ENCODE measurements around the gene ABCA7. TPM values are rescaled to one million over a fixed set of nuclear protein-coding genes. Genes with fewer than 3 reads are reported as not detected.

ABCA7 gene
- total RNA-seq, 1 donor from 2014 or later = 3.5 TPM

DNA sequence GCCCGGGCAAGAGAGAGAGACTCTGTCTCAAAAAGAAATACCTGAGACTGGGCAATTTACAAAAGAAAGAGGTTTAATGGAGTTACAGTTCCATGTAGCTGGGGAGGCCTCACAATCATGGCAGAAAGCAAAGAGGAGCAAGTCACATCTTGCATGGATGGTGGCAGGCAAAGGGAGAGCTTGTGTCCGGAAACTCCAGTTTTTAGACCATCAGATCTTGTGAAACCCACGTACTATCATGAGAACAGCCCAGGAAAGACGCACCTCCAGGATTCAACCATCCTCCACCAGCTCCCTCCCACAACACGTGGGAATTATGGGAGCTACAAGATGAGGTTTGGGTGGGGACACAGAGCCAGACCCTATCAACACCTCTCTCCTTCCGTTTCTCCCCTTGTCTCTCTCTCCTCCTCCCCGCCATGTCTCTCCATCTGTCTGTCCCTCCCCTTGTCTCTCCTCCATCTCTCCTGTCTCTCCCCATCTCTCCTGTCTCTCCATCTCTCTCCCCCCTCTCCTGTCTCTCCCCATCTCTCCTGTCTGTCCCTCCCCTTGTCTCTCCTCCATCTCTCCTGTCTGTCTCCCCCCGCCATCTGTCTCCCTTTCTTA, 45.2 kb downstream of the ABCA7 start:
- DNase-seq (ENCODE audit: low read depth, low spot score) = no peak

DNA sequence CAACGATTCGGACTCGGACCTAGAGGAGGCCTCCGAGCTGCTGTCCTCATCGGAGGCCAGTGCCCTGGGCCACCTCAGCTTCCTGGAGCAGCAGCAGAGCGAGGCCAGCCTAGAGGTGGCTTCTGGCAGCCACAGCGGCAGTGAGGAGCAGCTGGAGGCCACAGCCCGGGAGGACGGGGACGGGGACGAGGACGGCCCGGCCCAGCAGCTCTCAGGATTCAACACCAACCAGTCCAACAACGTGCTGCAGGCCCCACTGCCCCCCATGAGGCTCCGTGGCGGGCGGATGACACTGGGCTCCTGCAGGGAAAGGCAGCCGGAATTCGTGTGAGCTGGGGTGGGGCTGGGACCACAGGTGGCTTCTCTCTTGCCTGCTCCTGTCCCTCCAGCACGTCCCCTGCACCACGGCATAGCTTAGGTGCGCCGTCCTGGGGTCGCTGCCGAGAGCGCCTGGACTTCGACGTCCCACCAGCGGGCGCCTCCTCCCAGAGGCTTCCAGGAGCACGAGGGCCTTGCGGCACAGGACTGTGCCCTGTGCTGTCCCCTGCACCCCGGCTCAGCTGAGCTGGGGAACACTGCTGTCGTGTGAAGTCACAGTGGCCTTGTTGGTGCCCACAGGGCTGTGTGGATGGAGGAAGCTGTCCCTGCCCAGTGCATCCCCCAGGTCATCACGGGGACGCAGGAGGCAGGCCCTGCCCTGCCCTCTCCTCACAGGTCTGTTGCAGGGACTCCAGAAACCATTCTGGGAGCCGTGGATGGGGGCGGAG, 46.0 kb downstream of the ABCA7 start:
- DNase-seq (ENCODE audit: low read depth, low spot score) = no peak

DNA sequence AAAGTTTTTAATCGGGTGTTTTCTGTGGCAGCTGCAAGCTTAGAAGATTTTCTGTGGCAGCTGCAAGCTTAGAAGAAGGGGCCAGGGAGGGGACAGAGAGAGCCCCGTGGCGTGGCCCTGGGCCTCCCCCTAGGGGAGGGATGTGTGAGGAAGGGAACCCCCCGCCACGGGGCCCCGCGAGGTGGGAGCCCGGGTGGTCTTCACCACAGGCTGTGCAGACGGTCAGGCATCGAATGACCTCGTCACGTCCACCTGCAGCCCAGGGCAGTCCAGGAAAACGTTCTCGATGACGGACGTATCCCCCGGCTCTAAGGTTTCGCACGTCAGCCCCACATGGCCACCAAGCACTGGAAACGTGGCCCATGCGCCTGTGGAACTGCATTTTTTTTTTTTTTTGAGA, 46.7 kb downstream of the ABCA7 start:
- DNase-seq (ENCODE audit: low read depth, low spot score) = no peak

DNA sequence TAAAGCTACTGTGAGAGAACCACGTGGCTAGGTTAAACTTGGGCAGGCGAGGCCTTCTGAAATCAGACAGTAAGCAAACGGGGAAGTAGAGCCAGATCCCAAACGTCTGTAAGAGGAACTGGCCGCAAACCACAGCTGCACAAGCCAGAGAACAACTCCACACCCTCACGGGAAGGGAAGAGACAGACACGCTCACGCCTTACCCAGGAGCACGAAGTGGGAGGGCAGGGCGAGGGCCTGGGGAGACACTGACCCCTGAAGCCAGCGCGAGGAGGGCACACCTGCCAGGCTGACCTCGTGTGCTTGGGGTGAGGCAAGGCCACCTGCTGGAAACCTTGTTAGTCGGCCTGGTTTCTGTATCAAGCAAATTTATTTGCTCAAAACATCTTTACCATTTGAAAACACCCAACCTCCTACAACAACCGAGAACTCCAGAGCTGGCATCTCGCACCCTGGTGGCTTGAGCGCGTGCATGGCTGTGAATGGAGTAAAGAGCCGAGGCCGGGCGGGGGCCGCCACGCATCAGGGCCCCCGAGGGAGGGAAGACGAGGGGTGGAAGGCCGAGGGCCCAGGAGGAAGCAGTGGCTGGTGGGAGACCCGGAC, 48.0 kb downstream of the ABCA7 start:
- DNase-seq (ENCODE audit: low read depth, low spot score) = no peak

DNA sequence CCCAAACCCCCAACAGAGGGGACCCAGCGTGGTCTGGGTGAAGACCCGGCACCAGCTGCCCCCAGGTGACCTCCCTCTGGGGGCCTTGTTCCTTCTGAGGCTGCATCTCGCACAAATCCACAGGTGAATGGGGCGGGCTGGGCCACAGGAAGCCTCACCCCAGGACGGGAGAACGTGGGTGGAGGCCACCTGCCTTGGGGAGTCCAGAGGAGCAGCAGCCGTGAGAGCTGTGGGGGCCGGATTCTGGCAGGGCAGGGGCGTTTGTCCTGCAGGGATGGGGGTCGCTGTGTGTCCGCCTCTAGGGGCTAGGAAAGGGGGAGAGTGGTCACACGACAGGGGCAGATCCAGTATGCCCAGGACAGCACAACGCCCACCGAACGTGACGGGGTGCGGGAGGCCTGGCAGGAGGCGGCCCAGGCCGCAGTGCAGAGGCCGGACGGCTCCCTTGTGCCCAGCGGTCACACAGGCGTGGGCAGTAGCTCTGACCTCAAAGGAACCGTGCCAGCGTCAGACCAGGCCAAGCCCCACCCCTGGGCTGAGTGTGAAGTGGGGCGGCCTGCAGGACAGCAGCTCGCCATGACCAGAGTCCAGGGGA, 48.6 kb downstream of the ABCA7 start:
- DNase-seq (ENCODE audit: low read depth, low spot score) = no peak

DNA sequence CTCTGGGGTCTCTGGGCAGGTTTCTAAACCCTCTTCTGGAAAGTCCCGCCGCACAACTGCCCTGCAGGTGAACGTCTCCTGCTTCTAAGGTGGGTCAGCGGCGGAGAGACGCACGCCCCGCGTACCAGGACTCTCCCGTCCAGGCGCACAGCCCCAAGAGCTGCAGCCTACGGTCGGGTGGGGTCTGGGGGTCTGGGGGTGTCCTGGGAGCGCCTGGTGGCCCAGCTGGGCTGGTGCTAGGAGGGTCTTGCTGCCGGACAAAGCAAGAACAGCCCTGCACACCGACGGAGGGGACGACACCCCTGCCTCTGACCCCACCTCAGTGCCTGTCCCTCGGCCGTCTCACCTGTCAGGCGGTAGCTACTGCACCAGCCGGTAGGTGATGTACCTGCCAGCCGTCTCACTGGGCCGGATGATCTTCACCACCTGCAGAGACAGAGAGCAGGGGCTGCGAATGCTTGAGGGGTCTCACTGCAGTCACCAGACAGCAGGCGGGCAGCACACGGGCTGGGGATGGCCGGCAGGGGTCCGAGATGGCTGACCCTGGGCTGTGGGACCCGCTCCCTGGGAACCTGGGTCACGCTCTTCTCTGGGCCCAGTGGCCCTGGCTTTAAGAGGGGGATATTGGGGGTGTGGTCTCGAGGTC, 49.3 kb downstream of the ABCA7 start:
- DNase-seq (ENCODE audit: low read depth, low spot score) = no peak

DNA sequence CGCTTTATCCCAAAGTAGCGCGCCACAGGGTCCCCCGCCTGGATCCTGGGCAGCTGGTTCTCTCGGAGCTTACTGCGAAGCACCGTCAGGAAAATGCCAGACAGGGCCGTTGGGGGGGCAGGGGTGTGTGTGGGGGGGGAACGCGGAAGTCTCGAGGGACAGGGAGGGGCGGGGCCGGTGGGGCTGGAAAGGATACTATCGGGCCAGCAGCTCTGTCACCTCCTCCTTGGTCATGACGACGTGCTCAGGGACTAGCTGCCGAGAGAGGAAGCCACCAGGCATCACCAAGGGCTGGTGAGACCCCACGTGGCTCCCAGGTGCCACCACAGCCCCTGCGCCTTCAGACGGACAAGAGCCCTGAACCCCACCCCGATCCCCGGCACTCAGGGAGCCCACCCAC, 50.0 kb downstream of the ABCA7 start:
- no peak for DNase-seq (ENCODE audit: low read depth, low spot score)

DNA sequence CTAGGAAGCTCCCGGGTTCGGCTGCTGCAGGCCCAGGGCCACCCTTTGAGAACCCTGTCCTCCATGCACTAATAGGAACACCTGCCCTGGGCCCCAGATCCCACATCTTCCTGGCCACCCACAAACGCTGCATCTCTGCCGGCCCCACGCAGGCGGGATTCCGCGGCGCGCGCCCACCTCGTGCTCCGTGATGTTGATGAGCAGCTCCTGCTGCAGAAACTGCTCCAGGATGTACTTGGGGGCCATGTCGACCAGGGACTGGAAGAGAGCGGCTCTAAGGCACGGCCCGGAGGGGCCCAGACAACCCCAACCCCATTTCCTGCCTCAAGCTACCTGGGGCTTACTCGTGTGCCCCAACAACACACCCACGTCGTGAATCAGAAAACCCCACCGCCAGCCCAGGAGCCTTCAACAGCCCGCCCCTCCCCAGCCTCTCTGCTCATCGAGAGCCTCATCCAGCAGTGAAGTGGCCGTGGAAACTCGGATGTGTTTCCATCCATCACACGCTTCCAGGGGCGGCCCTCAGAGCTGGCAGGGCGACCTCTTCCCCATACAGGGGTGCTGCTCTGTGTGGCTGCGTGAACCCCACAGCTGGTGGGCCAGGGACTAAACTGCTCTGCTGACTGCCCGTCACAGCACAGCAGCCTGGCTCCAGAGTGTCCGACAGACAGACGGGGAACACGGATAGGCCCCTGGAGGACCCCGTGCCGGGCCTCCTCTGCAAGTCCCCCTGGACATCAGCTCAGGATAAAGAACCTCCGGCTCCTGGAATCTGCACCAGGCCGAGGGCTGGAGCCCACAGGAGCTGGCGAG, 51.0 kb downstream of the ABCA7 start:
- no peak for DNase-seq (ENCODE audit: low read depth, low spot score)

DNA sequence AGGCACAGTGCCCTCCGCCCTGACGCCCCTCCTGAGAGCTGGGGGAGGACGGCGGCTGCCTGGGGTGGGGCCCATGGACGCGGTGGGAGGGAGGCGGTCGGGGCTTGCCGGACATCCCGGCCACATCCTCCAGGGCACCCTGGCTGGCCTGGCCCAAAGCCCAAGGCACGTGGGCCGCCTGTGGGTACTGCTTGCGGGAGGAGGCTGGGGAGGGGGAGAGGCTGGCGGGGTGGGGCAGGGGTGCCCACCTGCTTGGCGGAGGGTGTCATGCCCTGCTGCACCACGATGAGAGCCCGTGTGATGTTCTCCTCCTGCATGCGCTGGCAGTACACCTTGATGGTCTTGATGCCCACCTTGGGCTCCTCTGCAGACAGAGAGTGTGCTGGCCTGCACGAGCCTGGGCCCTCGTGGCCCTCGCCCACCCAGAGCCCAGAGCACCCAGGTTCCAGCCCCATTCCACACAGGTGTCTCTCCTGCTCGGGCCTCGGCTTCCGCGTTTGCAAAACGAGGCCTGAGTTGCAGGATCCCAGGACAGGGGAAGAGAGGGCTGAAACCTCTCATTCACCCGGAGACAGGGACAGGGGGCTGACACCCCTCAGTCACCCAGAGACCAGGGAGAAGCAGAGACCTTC, 51.8 kb downstream of the ABCA7 start:
- no peak for DNase-seq (ENCODE audit: low read depth, low spot score)

DNA sequence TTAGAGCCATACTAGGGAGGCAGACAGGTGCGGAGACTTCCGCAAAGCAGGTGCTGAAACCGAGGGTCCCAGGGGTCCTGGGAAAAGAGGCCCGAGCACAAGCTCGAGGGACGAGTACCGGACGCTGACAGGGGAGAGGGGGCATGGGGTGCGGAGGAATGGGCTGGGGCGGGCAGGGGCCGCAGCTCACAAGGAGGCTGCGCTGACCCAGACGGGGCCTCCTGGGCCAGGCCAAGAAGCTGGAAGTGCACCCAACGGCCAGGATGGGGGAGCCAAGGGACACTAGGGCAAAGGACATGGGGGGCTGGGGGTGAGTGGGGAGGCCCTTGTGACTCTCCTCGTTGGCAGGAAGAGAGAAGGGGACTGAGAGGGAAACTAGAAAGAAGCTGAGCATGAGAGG, 53.4 kb downstream of the ABCA7 start:
- no peak for DNase-seq (ENCODE audit: low read depth, low spot score)

DNA sequence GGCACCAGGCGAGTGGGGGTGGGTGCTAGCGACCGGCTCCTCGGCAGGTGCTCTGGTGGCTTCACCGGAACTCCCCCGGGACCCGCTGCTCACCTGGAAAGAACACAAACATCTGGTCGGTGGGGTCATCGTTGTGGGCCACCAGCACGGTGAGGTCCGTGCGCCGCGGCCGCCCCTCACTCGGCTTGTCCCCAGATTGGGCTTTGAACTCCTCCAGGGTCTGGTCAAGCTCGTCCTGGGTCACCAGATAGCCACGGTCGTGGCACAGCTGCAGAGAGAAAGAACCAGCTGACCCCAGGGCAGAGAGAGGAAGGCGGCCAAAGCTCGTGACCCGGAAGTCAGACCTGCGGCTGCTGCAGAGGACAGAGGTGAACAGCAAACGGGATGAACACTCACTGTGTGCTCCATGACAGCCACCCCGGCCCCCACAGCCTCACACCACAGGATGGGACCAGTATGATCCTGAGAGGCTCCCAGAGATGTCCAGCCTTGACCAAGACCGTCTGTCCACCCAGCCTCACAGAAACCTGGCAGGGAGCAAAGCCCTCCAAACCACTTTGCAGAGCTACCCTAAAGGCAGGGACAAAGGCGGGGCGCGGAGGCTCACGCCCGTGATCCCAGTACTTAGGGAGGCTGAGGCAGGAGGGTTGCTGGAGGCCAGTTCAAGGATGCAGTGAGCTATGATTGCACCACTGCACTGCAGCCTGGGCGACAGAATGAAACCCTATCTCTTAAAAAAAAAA, 54.1 kb downstream of the ABCA7 start:
- DNase-seq (ENCODE audit: low read depth, low spot score) = no peak

DNA sequence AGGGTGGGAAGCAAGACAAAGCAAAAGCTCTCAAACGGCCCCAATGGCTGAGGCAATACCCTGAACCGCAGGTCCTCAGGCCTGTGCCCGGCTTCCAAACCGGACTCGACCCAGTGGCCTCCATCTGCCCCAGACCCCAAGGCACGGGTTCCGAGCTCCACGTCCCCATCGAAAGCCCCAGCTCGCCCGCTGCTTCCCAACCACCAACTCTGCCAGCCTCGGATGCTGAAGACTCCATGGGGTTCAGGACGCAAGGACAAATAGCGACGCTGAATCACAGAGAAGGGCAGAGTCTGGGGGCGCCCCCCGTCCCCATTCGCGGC, 54.7 kb downstream of the ABCA7 start:
- no peak for DNase-seq (ENCODE audit: low read depth, low spot score)

DNA sequence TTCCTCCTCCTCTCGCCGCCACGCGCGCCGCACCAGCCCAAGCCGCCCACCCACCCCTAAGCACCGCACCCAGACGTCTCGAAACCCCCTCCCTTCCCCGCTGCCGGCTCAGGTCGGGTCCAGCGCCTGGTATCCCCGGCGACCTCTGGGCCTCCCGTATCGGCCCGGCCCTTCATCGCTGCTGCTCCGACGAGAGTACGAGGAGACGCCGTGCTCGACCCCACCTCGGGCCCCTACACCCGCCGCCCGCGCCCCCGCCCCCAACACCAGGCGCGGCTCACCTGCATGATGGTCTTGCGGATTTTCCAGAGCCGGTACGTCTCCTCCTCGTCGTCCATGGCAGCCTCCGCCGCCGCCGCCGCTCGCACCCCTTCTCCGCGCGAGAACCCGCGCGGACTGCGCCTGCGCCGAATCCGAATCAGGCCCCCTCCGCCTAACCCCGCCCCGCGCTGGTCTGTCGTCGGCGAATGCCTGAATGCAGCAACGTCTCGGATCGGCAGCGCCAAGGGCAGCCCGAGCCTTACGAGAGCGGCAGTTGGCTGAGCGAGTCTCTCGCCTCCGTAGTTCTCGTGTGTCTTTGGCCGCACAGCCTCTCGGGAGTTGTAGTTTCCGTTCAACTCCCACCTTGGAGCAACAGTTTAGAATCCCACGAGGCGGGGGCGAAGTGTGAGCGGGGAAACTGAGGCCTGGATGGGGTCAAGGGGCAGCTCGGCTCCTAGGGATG, 55.2 kb downstream of the ABCA7 start, which contains the start of gene POLR2E:
TSS of gene POLR2E (minus strand) at position 398 of the 724 bp plus-strand sequence. CDS start at position 338, 60 bp downstream.
- peak; percentile 94 for DNase-seq (ENCODE audit: low read depth, low spot score)

DNA sequence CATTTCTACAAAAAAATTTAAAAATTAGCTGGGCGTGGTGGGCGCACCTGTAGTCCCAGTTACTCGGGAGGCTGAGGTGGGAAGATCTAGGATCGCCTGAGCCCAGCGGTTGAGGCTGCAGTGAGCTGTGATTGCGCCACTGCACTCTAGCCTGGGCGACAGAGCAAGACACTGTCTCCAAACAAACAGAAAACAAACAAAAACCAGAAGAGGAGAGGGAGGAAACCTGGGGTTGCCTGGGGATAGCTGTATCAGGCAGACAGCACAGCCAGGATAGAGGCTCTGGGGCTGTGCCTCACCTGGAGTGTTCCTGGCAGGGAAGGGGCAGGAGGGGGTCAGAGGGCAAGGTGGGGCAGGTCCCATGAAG, 57.9 kb downstream of the ABCA7 start:
- no peak for DNase-seq (ENCODE audit: low read depth, low spot score)

DNA sequence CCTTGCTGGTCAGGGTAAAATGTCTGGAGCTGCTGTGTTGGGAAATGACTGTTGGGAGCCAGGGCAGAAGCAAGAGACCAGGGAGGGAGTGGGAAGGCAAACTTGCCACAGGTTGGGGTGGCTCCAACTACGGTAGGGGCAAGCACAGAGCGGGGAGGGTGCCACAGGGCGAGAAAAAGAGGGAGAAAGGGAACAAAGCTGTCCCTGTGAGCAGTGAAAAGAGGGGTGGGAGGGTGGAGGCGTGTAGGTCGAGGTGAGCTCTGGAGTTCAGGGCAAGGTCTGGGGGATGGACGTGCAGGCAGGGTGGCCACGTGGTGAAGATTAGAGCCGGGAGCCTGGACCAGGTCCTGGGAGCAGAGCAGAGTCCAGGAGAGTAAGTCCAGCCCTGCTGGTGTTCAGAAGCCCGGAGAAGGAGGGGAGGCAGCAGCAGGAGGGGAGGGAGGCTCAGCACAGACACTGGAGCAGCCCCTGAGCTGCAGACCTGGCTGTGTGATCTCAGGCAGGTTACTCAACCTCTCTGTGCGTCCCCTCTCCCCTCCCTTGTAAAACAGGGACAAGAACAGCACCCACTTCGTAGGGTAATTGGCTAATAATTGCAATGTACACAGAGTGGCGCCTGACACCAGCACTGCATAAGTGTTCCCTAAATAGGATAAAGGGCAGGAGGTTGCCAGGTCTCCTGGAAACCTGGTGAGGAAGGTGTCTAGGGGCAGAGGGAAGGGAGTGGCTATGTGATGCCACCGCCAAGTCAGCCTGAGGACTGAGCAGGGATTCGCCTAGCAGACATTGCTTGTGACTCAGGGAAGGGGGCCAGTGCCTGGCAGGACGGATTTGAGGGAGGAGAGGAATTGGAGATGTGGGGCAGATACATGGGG, 58.5 kb downstream of the ABCA7 start:
- no peak for DNase-seq (ENCODE audit: low read depth, low spot score)

DNA sequence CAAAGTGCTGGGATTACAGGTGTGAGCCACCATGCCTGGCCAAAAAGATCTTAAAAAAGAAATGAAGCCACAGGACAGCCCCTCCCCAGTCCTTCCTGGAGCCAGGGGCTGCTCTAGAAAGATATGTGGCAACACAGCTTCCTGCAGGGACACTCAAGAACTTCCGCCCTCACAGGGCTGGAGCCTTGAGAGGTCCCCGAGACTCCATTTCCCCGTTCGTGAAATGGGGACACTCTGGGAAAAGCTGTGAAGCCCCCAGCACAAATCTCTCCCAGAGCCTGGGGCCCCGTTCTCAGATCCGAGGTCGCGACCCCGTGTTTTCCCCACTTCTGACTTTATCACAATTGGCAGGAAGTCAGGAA, 61.4 kb downstream of the ABCA7 start:
- DNase-seq (ENCODE audit: low read depth, low spot score) = no peak

DNA sequence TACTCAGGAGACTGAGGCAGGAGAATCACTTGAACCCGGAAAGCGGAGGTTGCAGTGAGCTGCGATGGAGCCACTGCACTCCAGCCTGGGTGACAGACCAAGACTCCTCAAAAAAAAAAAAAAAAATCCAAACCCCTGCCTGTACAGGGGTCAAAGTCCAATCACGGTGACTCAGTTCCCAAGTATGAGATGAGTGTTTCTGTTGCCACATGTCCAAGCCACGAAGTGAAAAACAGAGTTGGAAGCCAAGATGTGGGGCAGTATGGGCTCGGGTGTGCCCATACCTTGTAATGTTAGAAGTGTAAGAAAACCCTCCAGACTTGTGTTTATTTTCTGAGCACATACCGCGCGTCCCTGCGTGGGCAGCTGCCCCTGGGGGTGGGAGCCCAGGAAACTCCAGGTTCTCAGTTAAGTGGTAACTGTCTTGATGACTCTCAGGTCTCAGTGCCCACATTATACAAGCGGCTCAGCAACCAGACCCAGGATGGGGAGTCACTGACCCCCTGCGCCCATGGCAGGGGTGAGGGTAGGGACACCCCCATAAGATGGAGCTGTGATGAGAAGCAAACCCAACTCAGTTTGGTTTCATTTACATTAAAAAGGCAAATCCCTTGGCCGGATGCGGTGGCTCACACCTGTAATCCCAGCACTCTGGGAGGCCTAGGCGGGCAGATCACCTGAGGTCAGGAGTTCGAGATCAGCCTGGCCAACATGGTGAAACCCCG, 62.7 kb downstream of the ABCA7 start:
- DNase-seq (ENCODE audit: low read depth, low spot score) = peak; percentile 87

Measured in pulmonary artery endothelial cell (primary cell).